Panc1 (cell line): ENCODE measurements around the gene FAT1. TPM values are rescaled to one million over a fixed set of nuclear protein-coding genes. Genes with fewer than 3 reads are reported as not detected.

Experiments
- ATAC-seq: fragments of 200-7000 bp; cut with Tn5 transposase; 2 replicates; pipeline ENCODE4 v1.9.1; 2020; ENCODE audit warnings: mild to moderate bottlenecking, moderate library complexity
- BruUV-seq: library from RNA; stranded (reverse); fragments of 400-500 nt; replicated peaks from 2 replicates; lab custom pipeline; 2021; lab: Mats Ljungman, UMichigan
- CTCF ChIA-PET: fragments of 300-600 bp; sonication (Branson Sonifier 250); formaldehyde crosslinking; loops from one replicate; lab custom pipeline; 2022; ENCODE audit warnings: antibody characterized with exemption; lab: Charles Lee
- POLR2A ChIA-PET: fragments of 300-600 bp; sonication (Branson Sonifier 250); formaldehyde crosslinking; loops from one replicate; lab custom pipeline; 2022; ENCODE audit warnings: antibody characterized with exemption; lab: Charles Lee
- DNase-seq: peaks from one replicate; pipeline ENCODE4 v3.0.0-alpha.2; 2010; ENCODE audit warnings: low read depth, low spot score
- H3K27ac ChIP-seq: 2 replicates; pipeline ENCODE4 v1.5.1; 2011; ENCODE audit warnings: mild to moderate bottlenecking, low read length, inconsistent platforms
- H3K27me3 ChIP-seq: fragments of 200-500 bp; sonication (Bioruptor generic); 2 replicates; pipeline ENCODE4 v1.6.0; 2014; ENCODE audit warnings: low read length, inconsistent platforms; ENCODE audit not compliant: control insufficient read depth, insufficient read depth
- H3K36me3 ChIP-seq: fragments of 200-500 bp; sonication (Bioruptor generic); 2 replicates; pipeline ENCODE4 v1.5.1; 2014; ENCODE audit warnings: inconsistent platforms, mild to moderate bottlenecking, low read length, moderate library complexity; ENCODE audit not compliant: control insufficient read depth, insufficient read depth
- H3K4me1 ChIP-seq: 2 replicates; pipeline ENCODE4 v1.5.1; 2011; ENCODE audit warnings: inconsistent platforms, mild to moderate bottlenecking, low read length, moderate library complexity; ENCODE audit not compliant: control insufficient read depth, insufficient read depth
- H3K4me3 ChIP-seq, 2 experiments: 2 replicates each; pipeline ENCODE4 v1.5.1; 2011 to 2012; ENCODE audit warnings: low read depth in 2 of 2, low read length in 2 of 2, mild to moderate bottlenecking in 2 of 2, inconsistent platforms in 1 of 2, moderate library complexity in 1 of 2
- H3K9me3 ChIP-seq: fragments of 200-500 bp; sonication (Bioruptor generic); 2 replicates; pipeline ENCODE4 v1.5.1; 2014; ENCODE audit warnings: low read depth, mild to moderate bottlenecking, inconsistent platforms, low read length, moderate library complexity; ENCODE audit not compliant: control insufficient read depth, insufficient read depth
- POLR2AphosphoS5 ChIP-seq: IDR thresholded peaks from 2 replicates; pipeline ENCODE4 v1.6.1; 2012; ENCODE audit warnings: mild to moderate bottlenecking, low read depth, low read length, moderate library complexity
- SIN3A ChIP-seq: IDR thresholded peaks from 2 replicates; pipeline ENCODE4 v1.6.1; 2012; ENCODE audit warnings: low read depth, mild to moderate bottlenecking, low read length, moderate library complexity, borderline replicate concordance; ENCODE audit not compliant: insufficient read depth
- TCF7L2 ChIP-seq: IDR thresholded peaks from 2 replicates; pipeline ENCODE4 v1.6.1; 2011; ENCODE audit warnings: mild to moderate bottlenecking, low read depth, low read length, inconsistent platforms
- in situ Hi-C: cut with HindIII; loops from 2 replicates; pipeline ENCODE4 v1.10.0; 2016; ENCODE audit warnings: low sequenced_read_pairs, low pct_unique_long_range_greater_than_20kb
- intact Hi-C: fragments of 100-400 bp; cut with micrococcal nuclease; formaldehyde crosslinking; loops from one replicate; pipeline ENCODE4 v1.10.0; 2022; ENCODE audit not compliant: unreplicated experiment
- total RNA-seq: library from RNA; stranded (reverse); gene quantifications from one replicate; pipeline ENCODE4 v1.2.1, GENCODE V29; 2021; ENCODE audit not compliant: unreplicated experiment
- TF ChIP-seq, protein P1 (sequence below), 2 experiments: IDR thresholded peaks; 2 replicates each; pipeline ENCODE4 v1.6.1; 2011 to 2012; ENCODE audit warnings: low read depth in 2 of 2, control low read depth in 1 of 2, low read length in 1 of 2, mild to moderate bottlenecking in 1 of 2, moderate library complexity in 1 of 2; ENCODE audit not compliant: insufficient read depth in 1 of 2
- TF ChIP-seq, protein P2 (sequence below): fragments of 450-650 bp; IDR thresholded peaks from 2 replicates; pipeline ENCODE4 v1.5.1; 2017; ENCODE audit warnings: mild to moderate bottlenecking

Gene FAT1
- total RNA-seq, 1 experiment from 2014 or later = 288 TPM

DNA sequence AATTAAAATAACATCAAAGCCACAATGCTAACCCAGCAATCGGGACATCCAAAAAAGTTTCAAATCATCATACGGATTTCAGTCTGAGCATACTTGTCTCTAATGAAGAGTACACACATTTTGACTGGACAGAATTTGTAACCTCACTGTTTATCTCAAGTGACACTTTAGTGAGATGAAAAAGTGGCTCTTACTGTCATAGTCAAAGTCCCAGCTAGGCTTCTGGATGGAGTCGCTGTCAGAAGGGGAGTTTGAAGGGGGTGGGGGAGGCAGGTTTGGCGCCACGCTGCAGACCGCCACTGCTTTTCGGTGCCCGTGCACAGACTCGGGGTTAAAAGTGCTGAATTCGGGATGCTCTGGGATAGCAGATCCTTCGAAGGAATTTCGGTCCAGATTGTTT, 127.3 kb downstream of the FAT1 start:
- ChIA-PET CTCF (no interaction called here), POLR2A (no interaction called here)
- ATAC-seq (no peak), DNase-seq (no peak)
- in situ Hi-C loops = no loop called here
- Histone ChIP-seq H3K9me3 (no peaks in the 10 kb centered on the region), H3K4me1 (no peaks in the 10 kb centered on the region), H3K27ac (no peak overlapping the region), H3K27me3 (no peaks in the 10 kb centered on the region), H3K36me3 (peaks cover 58% of the 10 kb centered on the region), H3K4me3 (no peak overlapping the region)
- no TSS peak for BruUV-seq
- intact Hi-C loops = no loop called here
- TF ChIP-seq POLR2AphosphoS5 = no peak
- TF ChIP-seq, protein P1, sequence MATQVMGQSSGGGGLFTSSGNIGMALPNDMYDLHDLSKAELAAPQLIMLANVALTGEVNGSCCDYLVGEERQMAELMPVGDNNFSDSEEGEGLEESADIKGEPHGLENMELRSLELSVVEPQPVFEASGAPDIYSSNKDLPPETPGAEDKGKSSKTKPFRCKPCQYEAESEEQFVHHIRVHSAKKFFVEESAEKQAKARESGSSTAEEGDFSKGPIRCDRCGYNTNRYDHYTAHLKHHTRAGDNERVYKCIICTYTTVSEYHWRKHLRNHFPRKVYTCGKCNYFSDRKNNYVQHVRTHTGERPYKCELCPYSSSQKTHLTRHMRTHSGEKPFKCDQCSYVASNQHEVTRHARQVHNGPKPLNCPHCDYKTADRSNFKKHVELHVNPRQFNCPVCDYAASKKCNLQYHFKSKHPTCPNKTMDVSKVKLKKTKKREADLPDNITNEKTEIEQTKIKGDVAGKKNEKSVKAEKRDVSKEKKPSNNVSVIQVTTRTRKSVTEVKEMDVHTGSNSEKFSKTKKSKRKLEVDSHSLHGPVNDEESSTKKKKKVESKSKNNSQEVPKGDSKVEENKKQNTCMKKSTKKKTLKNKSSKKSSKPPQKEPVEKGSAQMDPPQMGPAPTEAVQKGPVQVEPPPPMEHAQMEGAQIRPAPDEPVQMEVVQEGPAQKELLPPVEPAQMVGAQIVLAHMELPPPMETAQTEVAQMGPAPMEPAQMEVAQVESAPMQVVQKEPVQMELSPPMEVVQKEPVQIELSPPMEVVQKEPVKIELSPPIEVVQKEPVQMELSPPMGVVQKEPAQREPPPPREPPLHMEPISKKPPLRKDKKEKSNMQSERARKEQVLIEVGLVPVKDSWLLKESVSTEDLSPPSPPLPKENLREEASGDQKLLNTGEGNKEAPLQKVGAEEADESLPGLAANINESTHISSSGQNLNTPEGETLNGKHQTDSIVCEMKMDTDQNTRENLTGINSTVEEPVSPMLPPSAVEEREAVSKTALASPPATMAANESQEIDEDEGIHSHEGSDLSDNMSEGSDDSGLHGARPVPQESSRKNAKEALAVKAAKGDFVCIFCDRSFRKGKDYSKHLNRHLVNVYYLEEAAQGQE (IDR thresholded peaks at IDR 0.05; ENCODE audit: insufficient read depth in 1 of 2, low read depth in 2 of 2, low read length in 1 of 2) = no peak
- TF ChIP-seq SIN3A = no peak
- TF ChIP-seq, protein P2, sequence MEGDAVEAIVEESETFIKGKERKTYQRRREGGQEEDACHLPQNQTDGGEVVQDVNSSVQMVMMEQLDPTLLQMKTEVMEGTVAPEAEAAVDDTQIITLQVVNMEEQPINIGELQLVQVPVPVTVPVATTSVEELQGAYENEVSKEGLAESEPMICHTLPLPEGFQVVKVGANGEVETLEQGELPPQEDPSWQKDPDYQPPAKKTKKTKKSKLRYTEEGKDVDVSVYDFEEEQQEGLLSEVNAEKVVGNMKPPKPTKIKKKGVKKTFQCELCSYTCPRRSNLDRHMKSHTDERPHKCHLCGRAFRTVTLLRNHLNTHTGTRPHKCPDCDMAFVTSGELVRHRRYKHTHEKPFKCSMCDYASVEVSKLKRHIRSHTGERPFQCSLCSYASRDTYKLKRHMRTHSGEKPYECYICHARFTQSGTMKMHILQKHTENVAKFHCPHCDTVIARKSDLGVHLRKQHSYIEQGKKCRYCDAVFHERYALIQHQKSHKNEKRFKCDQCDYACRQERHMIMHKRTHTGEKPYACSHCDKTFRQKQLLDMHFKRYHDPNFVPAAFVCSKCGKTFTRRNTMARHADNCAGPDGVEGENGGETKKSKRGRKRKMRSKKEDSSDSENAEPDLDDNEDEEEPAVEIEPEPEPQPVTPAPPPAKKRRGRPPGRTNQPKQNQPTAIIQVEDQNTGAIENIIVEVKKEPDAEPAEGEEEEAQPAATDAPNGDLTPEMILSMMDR = no peak
- no peak for TF ChIP-seq TCF7L2

DNA sequence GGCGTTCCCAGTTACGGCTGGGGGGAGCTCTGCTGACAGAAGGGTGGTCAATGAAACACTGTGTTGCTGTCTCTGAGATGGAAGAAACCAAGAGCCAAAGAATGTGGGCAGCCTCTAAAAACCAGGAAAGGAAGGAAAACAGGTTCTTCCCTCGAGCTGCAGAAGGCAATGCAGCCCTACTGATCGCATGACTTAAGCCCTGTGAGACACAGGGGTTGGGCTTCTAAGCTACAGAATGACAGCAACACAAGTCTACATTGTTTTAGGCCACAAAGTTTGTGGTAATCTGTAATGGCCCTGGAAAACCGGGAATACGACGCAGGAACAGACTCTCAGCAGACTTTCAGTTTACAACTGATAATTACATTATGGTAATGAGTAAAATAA, 130.1 kb downstream of the FAT1 start:
- ATAC-seq (0 out of 2 replicates have a peak, but pooled peaks have one; percentile 60), DNase-seq (no peak)
- no peaks in the 10 kb centered on the region for H3K9me3 ChIP-seq
- TF ChIP-seq, protein P2 = no peak
- no peak for TF ChIP-seq TCF7L2
- TF ChIP-seq, protein P1 (IDR thresholded peaks at IDR 0.05; ENCODE audit: insufficient read depth in 1 of 2, low read depth in 2 of 2, low read length in 1 of 2) = no peak
- no peak for TF ChIP-seq SIN3A
- TF ChIP-seq POLR2AphosphoS5 = no peak
- CTCF ChIA-PET = no interaction called here
- no peak overlapping the region for H3K4me3 ChIP-seq
- no TSS peak for BruUV-seq
- POLR2A ChIA-PET = no interaction called here
- no peak overlapping the region for H3K27ac ChIP-seq
- in situ Hi-C loops = no loop called here
- no peaks in the 10 kb centered on the region for H3K27me3 ChIP-seq
- no peaks in the 10 kb centered on the region for H3K4me1 ChIP-seq
- intact Hi-C loops = no loop called here
- peaks cover 53% of the 10 kb centered on the region for H3K36me3 ChIP-seq
